Loucy (cell line): ENCODE measurements around the gene PTK6.

Source experiments
- H2AFZ ChIP-seq: fragments of 200-600 bp; sonication (generic); 2 replicates; pipeline ENCODE4 v1.6.0; 2016; ENCODE audit warnings: antibody characterized with exemption, mild to moderate bottlenecking, low read length, moderate library complexity
- H3F3A ChIP-seq: fragments of 200-600 bp; 2 replicates; pipeline ENCODE4 v1.6.0; 2016; ENCODE audit warnings: antibody characterized with exemption, low read depth, mild to moderate bottlenecking
- H3K27me3 ChIP-seq: fragments of 200-600 bp; sonication (generic); 2 replicates; pipeline ENCODE4 v1.6.1; 2014; ENCODE audit warnings: low read length, mild to moderate bottlenecking; ENCODE audit not compliant: insufficient read depth, poor library complexity, severe bottlenecking
- H3K36me3 ChIP-seq: fragments of 200-600 bp; sonication (generic); 2 replicates; pipeline ENCODE4 v1.6.1; 2016; ENCODE audit warnings: low read length; ENCODE audit not compliant: insufficient read depth
- H3K4me1 ChIP-seq: fragments of 200-600 bp; sonication (generic); 2 replicates; pipeline ENCODE4 v1.5.1; 2014; ENCODE audit warnings: low read length, mild to moderate bottlenecking; ENCODE audit not compliant: insufficient read depth, poor library complexity, severe bottlenecking
- H3K4me2 ChIP-seq: fragments of 200-600 bp; sonication (generic); 2 replicates; pipeline ENCODE4 v1.6.0; 2014; ENCODE audit warnings: antibody characterized with exemption, low read length, low read depth, mild to moderate bottlenecking; ENCODE audit not compliant: poor library complexity, severe bottlenecking
- H3K4me3 ChIP-seq: fragments of 200-600 bp; sonication (generic); 2 replicates; pipeline ENCODE4 v1.5.1; 2014; ENCODE audit warnings: low read length, mild to moderate bottlenecking, mixed read lengths; ENCODE audit not compliant: poor library complexity, severe bottlenecking
- H3K79me2 ChIP-seq: fragments of 200-600 bp; sonication (generic); 2 replicates; pipeline ENCODE4 v1.6.1; 2014; ENCODE audit warnings: low read length; ENCODE audit not compliant: insufficient read depth
- H3K9ac ChIP-seq: fragments of 200-600 bp; sonication (generic); 2 replicates; pipeline ENCODE4 v1.6.0; 2014; ENCODE audit warnings: mild to moderate bottlenecking, low read depth, low read length, moderate library complexity; ENCODE audit not compliant: poor library complexity, severe bottlenecking
- H3K9me2 ChIP-seq: fragments of 200-600 bp; sonication (generic); replicated peaks from 2 replicates; pipeline ENCODE4 v1.6.1; 2016; ENCODE audit warnings: low read depth, low read length, mixed read lengths
- H3K9me3 ChIP-seq: fragments of 200-600 bp; sonication (generic); 2 replicates; pipeline ENCODE4 v1.6.1; 2014; ENCODE audit warnings: mild to moderate bottlenecking, antibody characterized with exemption, low read length, low read depth; ENCODE audit not compliant: insufficient read depth
- H4K20me1 ChIP-seq: fragments of 200-600 bp; sonication (generic); 2 replicates; pipeline ENCODE4 v1.6.0; 2014; ENCODE audit warnings: antibody characterized with exemption, low read length, mild to moderate bottlenecking; ENCODE audit not compliant: insufficient read depth, poor library complexity, severe bottlenecking
- CTCF ChIP-seq: fragments of 200-600 bp; sonication (generic); conservative IDR thresholded peaks from 2 replicates; pipeline ENCODE4 v1.5.1; 2014; ENCODE audit warnings: mild to moderate bottlenecking, antibody characterized with exemption, low read length
- EZH2phosphoT487 ChIP-seq: fragments of 200-600 bp; IDR thresholded peaks from 2 replicates; pipeline ENCODE4 v1.6.1; 2018; ENCODE audit warnings: antibody characterized with exemption, mild to moderate bottlenecking, moderate library complexity, borderline replicate concordance

PTK6 gene

GRCh38 chr20:63497138-63497945 lies 39.8 kb downstream of the PTK6 start:
- Histone ChIP-seq H3F3A (no peaks in the 10 kb centered on the region), H4K20me1 (no peaks in the 10 kb centered on the region), H3K36me3 (no peaks in the 10 kb centered on the region), H3K9ac (no peak overlapping the region), H3K4me1 (no peaks in the 10 kb centered on the region), H3K9me3 (no peaks in the 10 kb centered on the region), H2AFZ (no peak overlapping the region), H3K79me2 (no peaks in the 10 kb centered on the region), H3K9me2 (no peaks in the 10 kb centered on the region), H3K4me3 (no peak overlapping the region), H3K4me2 (no peak overlapping the region), H3K27me3 (no peaks in the 10 kb centered on the region)
- TF ChIP-seq CTCF (no peak), EZH2phosphoT487 (no peak)

DNA sequence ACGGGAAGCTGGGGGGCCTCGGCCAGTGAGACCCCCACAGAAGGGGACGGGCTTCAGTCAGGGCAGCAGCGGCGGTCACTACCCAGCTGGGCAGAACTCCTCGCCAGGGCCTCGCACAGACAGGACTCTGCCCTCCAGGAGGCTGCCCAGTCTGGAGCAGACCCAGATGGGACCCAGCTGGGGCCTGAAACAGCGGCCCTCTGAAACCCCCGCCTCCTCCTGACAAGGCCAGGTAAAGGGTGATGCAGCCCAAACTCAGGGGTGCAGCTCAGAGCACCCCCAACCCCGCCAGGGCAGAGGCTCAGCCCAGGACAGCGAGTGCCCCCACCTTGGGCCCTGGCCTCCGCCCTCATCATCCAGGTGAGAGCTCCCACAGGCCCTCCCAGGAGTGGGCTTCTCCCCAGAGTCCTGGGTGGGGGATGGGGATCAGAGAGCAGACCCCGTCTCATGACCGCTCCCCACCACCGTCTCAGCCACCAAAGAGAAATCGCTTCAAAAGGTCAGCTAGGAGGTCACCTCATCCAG lies 40.5 kb downstream of the PTK6 start:
- H3K9ac ChIP-seq, result no peak overlapping the region

GRCh38 chr20:63495741-63496595 lies 41.2 kb downstream of the PTK6 start:
- no peak overlapping the region for H3K9ac ChIP-seq
- no peaks in the 10 kb centered on the region for H3K79me2 ChIP-seq
- H3K4me2 ChIP-seq, result peak overlapping the region; percentile 64
- H3K9me2 ChIP-seq, result no peaks in the 10 kb centered on the region
- peak overlapping the region; percentile 64 for H2AFZ ChIP-seq
- no peaks in the 10 kb centered on the region for H3K9me3 ChIP-seq
- no peaks in the 10 kb centered on the region for H3K36me3 ChIP-seq
- no peaks in the 10 kb centered on the region for H3K27me3 ChIP-seq
- no peaks in the 10 kb centered on the region for H4K20me1 ChIP-seq
- H3K4me3 ChIP-seq, result peak overlapping the region; percentile 58
- no peaks in the 10 kb centered on the region for H3F3A ChIP-seq
- no peaks in the 10 kb centered on the region for H3K4me1 ChIP-seq
- TF ChIP-seq CTCF (peak; percentile 91), EZH2phosphoT487 (no peak)

More for the DNA sequence above, 40.5 kb downstream of the PTK6 start:
- Histone ChIP-seq H2AFZ (peak overlapping the region; percentile 64), H3K9me3 (no peaks in the 10 kb centered on the region), H3K4me3 (peak overlapping the region; percentile 58), H3K4me2 (peak overlapping the region; percentile 64), H3K4me1 (no peaks in the 10 kb centered on the region), H3K79me2 (no peaks in the 10 kb centered on the region), H3K9me2 (no peaks in the 10 kb centered on the region), H3K36me3 (no peaks in the 10 kb centered on the region), H3F3A (no peaks in the 10 kb centered on the region), H4K20me1 (no peaks in the 10 kb centered on the region), H3K27me3 (no peaks in the 10 kb centered on the region)
- TF ChIP-seq CTCF (no peak), EZH2phosphoT487 (no peak)
